NT2/D1 (cell line): ENCODE data around the gene STK35.

Experiments used
- SUZ12 ChIP-seq: IDR thresholded peaks from 2 replicates; pipeline ENCODE4 v1.6.1; 2011; ENCODE audit not compliant: insufficient read length, insufficient read depth; ENCODE audit errors: extremely low read depth
- YY1 ChIP-seq: IDR thresholded peaks from 2 replicates; pipeline ENCODE4 v1.6.1; 2011; ENCODE audit not compliant: insufficient read length, insufficient read depth

- TF ChIP-seq YY1, result no peak
- no peak for TF ChIP-seq SUZ12
Observed at GRCh38 chr20:2139250-2139649, 37.6 kb downstream of the STK35 start.
